K562 (cell line): ENCODE results near the gene RAB4B. TPM values are rescaled to one million over a fixed set of nuclear protein-coding genes. Genes with fewer than 3 reads are reported as not detected.

Source experiments
- AFF1 ChIP-seq, 2 experiments: fragments of 450-650 bp; IDR thresholded peaks; 2 replicates each; pipeline ENCODE4 v1.6.1; 2018; ENCODE audit warnings: mild to moderate bottlenecking in 2 of 2, low read depth in 1 of 2; ENCODE audit not compliant: partially characterized antibody in 2 of 2
- CBFA2T2 ChIP-seq: fragments of 450-650 bp; conservative IDR thresholded peaks from 2 replicates; pipeline ENCODE4 v1.6.1; 2017; ENCODE audit warnings: mild to moderate bottlenecking
- ESRRA ChIP-seq: fragments of 450-650 bp; IDR thresholded peaks from 2 replicates; pipeline ENCODE4 v1.6.1; 2014; ENCODE audit warnings: low read depth, mild to moderate bottlenecking, moderate library complexity, borderline replicate concordance
- FOXK1 ChIP-seq: sonication (generic); formaldehyde crosslinking; IDR thresholded peaks from 2 replicates; pipeline ENCODE4 v1.8.0; 2022; ENCODE audit warnings: missing genetic modification reagents, mild to moderate bottlenecking, borderline replicate concordance
- ID3 ChIP-seq, 2 experiments: fragments of 250-450 bp in 1 of 2; fragments of 450-650 bp in 1 of 2; sonication (Bioruptor Pico) in 1 of 2; IDR thresholded peaks; 2 replicates each; pipeline versions ENCODE4 v1.6.1 to v1.8.0; 2016 to 2021; ENCODE audit warnings: mild to moderate bottlenecking in 2 of 2, moderate library complexity in 2 of 2, missing compliant biosample characterization in 1 of 2, missing genetic modification characterization in 1 of 2
- KHSRP ChIP-seq: fragments of 450-650 bp; IDR thresholded peaks from 2 replicates; pipeline ENCODE4 v1.6.1; 2017
- PREB ChIP-seq: sonication (generic); formaldehyde crosslinking; IDR thresholded peaks from 2 replicates; pipeline ENCODE4 v1.8.1; 2023; ENCODE audit warnings: mild to moderate bottlenecking, missing genetic modification reagents
- RFX1 ChIP-seq: fragments of 450-650 bp; IDR thresholded peaks from 2 replicates; pipeline ENCODE4 v1.6.1; 2016; ENCODE audit warnings: mild to moderate bottlenecking, moderate library complexity
- SP1 ChIP-seq: sonication (generic); formaldehyde crosslinking; IDR thresholded peaks from 2 replicates; pipeline ENCODE4 v1.8.1; 2022; ENCODE audit warnings: mild to moderate bottlenecking, missing genetic modification reagents
- TCF15 ChIP-seq: fragments of 250-450 bp; sonication (Bioruptor Pico); IDR thresholded peaks from 2 replicates; pipeline ENCODE4 v1.8.0; 2022; ENCODE audit warnings: moderate library complexity, mild to moderate bottlenecking, inconsistent platforms
- XRCC5 ChIP-seq: fragments of 200-400 bp; formaldehyde crosslinking; IDR thresholded peaks from 2 replicates; pipeline ENCODE4 v1.6.1; 2017; ENCODE audit warnings: low read depth, mild to moderate bottlenecking, low read length
- ZNF175 ChIP-seq: fragments of 200-800 bp; sonication (Bioruptor generic); IDR thresholded peaks from 2 replicates; pipeline ENCODE4 v1.6.1; 2016; ENCODE audit warnings: low read depth, mild to moderate bottlenecking, missing genetic modification characterization, missing compliant biosample characterization
- ZNF445 ChIP-seq: fragments of 250-450 bp; sonication (Bioruptor Pico); IDR thresholded peaks from 2 replicates; pipeline ENCODE4 v1.4.0; 2020; ENCODE audit warnings: low read depth, mild to moderate bottlenecking, moderate library complexity
- ZNF609 ChIP-seq: sonication (generic); formaldehyde crosslinking; IDR thresholded peaks from 2 replicates; pipeline ENCODE4 v1.8.1; 2023; ENCODE audit warnings: missing genetic modification reagents, mild to moderate bottlenecking, borderline replicate concordance
- ZNF696 ChIP-seq: fragments of 250-450 bp; sonication (Bioruptor Pico); conservative IDR thresholded peaks from 2 replicates; pipeline ENCODE4 v1.4.0; 2020; ENCODE audit warnings: mild to moderate bottlenecking, moderate library complexity
- polyA plus RNA-seq, 8 experiments: library from polyadenylated mRNA; depleted of rRNA in 4 of 8; stranded (reverse) in 5 of 8; unstranded in 3 of 8; fragments of >200 nt; fragmentation: Nextera tagmentation in 2 of 8; fragmentation: Illumina TruSeq in 1 of 8; extraction: Ambion mirVana in 2 of 8; extraction: Trizol in 1 of 8; gene quantifications; 2 replicates each; pipeline versions ENCODE4 v1.2.1 to v1.2.3, GENCODE V29; 2011 to 2014; ENCODE audit warnings: inconsistent platforms in 1 of 8, missing spikeins in 1 of 8
- total RNA-seq, 7 experiments: library from RNA; depleted of rRNA in 6 of 7; stranded (reverse); fragments of >200 nt in 6 of 7; fragmentation: Illumina TruSeq in 2 of 7; extraction: Trizol in 2 of 7; gene quantifications; 2 replicates each; pipeline versions ENCODE4 v1.2.1 to v1.2.3, GENCODE V29; 2011 to 2021; ENCODE audit warnings: low replicate concordance in 1 of 7

RAB4B gene
- total and polyA plus RNA-seq, 9 of the 15 experiments (the other 6 are each of a cell fraction or from before 2014, with no cell fraction given), result 0.28 to 20.4 (median 9.0) TPM

- no peak for TF ChIP-seq ID3 (CRISPR knock-in tag; IDR thresholded peaks at IDR 0.05)
- TF ChIP-seq ID3 (tag; IDR thresholded peaks at IDR 0.05), result peak; percentile 56; the same call in 1 of the 2 replicates
- TF ChIP-seq ZNF445 (CRISPR knock-in tag), result no peak
- no peak for TF ChIP-seq CBFA2T2
- no peak; the same call in 1 of the 2 replicates for TF ChIP-seq SP1 (CRISPR knock-in tag)
- TF ChIP-seq RFX1, result no peak
- peak; percentile 69 to 76 for TF ChIP-seq AFF1 (IDR thresholded peaks at IDR 0.05; ENCODE audit: low read depth in 1 of 2, partially characterized antibody in 2 of 2)
- no peak for TF ChIP-seq TCF15 (CRISPR knock-in tag)
- TF ChIP-seq KHSRP, result 0 out of 2 replicates have a peak, but pooled peaks have one; percentile 22
- peak; percentile 62; the same call in 1 of the 2 replicates for TF ChIP-seq ESRRA
- no peak for TF ChIP-seq ZNF609
- peak; percentile 81; the same call in 1 of the 2 replicates for TF ChIP-seq PREB (CRISPR knock-in tag)
- TF ChIP-seq ZNF696 (CRISPR knock-in tag), result no peak
- no peak; the same call in 1 of the 2 replicates for TF ChIP-seq ZNF175 (CRISPR knock-in tag)
- peak; percentile 41; the same call in 1 of the 2 replicates for TF ChIP-seq XRCC5
- TF ChIP-seq FOXK1 (CRISPR knock-in tag), result no peak
Observed at GRCh38 chr19:40797963-40798682, 20.1 kb downstream of the RAB4B start (continued).
